ENCODE results near the gene AKAP5.

Gene AKAP5

GRCh38 chr14:64461221-64461620, 4.1 kb upstream of the AKAP5 start:
- no peak overlapping the region for H2AK5ac ChIP-seq (ENCODE audit: low read length)
- no peak overlapping the region for H2BK5ac ChIP-seq (ENCODE audit: low read depth, low read length, poor library complexity)
- no peak overlapping the region for H3K27ac ChIP-seq (ENCODE audit: low read depth, low read length)
- no peak overlapping the region for H4K8ac ChIP-seq (ENCODE audit: low read depth, low read length)
- H2BK120ac ChIP-seq (ENCODE audit: insufficient read depth, low read length, poor library complexity) = no peak overlapping the region
- H4K12ac ChIP-seq (ENCODE audit: low read depth, low read length) = no peak overlapping the region
- H3K4me1 ChIP-seq (ENCODE audit: control insufficient read depth in 1 of 2, insufficient read depth in 2 of 2, low read length in 2 of 2) = peaks cover 0 to 3% of the 10 kb centered on the region in 2 experiments
- no peak overlapping the region for H3K14ac ChIP-seq (ENCODE audit: low read length)
- H3K36me3 ChIP-seq (ENCODE audit: control insufficient read depth in 1 of 2, insufficient read depth in 2 of 2, low read length in 2 of 2) = peaks cover 0 to 2% of the 10 kb centered on the region in 2 experiments
- H3K9me3 ChIP-seq (ENCODE audit: insufficient read depth, low read depth, low read length) = no peaks in the 10 kb centered on the region
- no peak overlapping the region for H3K18ac ChIP-seq (ENCODE audit: low read length)
- no CpG with 5 or more reads among the region's 3 CpGs for WGBS (ENCODE audit: extremely low coverage, insufficient coverage, insufficient read length)
- no peaks in the 10 kb centered on the region for H3K79me2 ChIP-seq (ENCODE audit: control insufficient read depth, insufficient read depth, low read length, poor library complexity)
- H3K4me2 ChIP-seq (ENCODE audit: low read length) = no peak overlapping the region
- H2AFZ ChIP-seq (ENCODE audit: insufficient read depth, low read length, poor library complexity) = no peak overlapping the region
- H3K23ac ChIP-seq (ENCODE audit: low read length) = no peak overlapping the region
- DNase-seq = no peak
- H3K9ac ChIP-seq (ENCODE audit: low read length) = no peak overlapping the region
- no peaks in the 10 kb centered on the region for H3K27me3 ChIP-seq (ENCODE audit: insufficient read depth, low read length)
- H3K79me1 ChIP-seq (ENCODE audit: low read length) = peaks cover 5% of the 10 kb centered on the region
- H3K4ac ChIP-seq (ENCODE audit: low read depth, low read length) = no peak overlapping the region
- no peak overlapping the region for H2BK12ac ChIP-seq (ENCODE audit: low read length)
- H3K4me3 ChIP-seq (ENCODE audit: low read depth, low read length) = no peak overlapping the region
- no peak overlapping the region for H4K91ac ChIP-seq (ENCODE audit: low read depth, low read length)

- WGBS (ENCODE audit: extremely low coverage, insufficient coverage, insufficient read length) = no CpG with 5 or more reads among the region's 2 CpGs
- Histone ChIP-seq H3K79me1 (ENCODE audit: low read length) (peaks cover 5% of the 10 kb centered on the region), H3K4me3 (ENCODE audit: low read depth, low read length) (no peak overlapping the region), H3K79me2 (ENCODE audit: control insufficient read depth, insufficient read depth, low read length, poor library complexity) (no peaks in the 10 kb centered on the region), H2BK5ac (ENCODE audit: low read depth, low read length, poor library complexity) (no peak overlapping the region), H4K12ac (ENCODE audit: low read depth, low read length) (no peak overlapping the region), H3K27ac (ENCODE audit: low read depth, low read length) (no peak overlapping the region), H3K27me3 (ENCODE audit: insufficient read depth, low read length) (no peaks in the 10 kb centered on the region), H3K4me1 (ENCODE audit: control insufficient read depth in 1 of 2, insufficient read depth in 2 of 2, low read length in 2 of 2) (peaks cover 0 to 3% of the 10 kb centered on the region in 2 experiments), H3K36me3 (ENCODE audit: control insufficient read depth in 1 of 2, insufficient read depth in 2 of 2, low read length in 2 of 2) (no peaks in the 10 kb centered on the region), H3K4me2 (ENCODE audit: low read length) (no peak overlapping the region), H3K23ac (ENCODE audit: low read length) (no peak overlapping the region), H3K4ac (ENCODE audit: low read depth, low read length) (no peak overlapping the region), H4K91ac (ENCODE audit: low read depth, low read length) (no peak overlapping the region), H3K18ac (ENCODE audit: low read length) (no peak overlapping the region), H3K9me3 (ENCODE audit: insufficient read depth, low read depth, low read length) (no peaks in the 10 kb centered on the region), H2AFZ (ENCODE audit: insufficient read depth, low read length, poor library complexity) (no peak overlapping the region), H3K9ac (ENCODE audit: low read length) (no peak overlapping the region), H2BK120ac (ENCODE audit: insufficient read depth, low read length, poor library complexity) (no peak overlapping the region), H3K14ac (ENCODE audit: low read length) (no peak overlapping the region), H2BK12ac (ENCODE audit: low read length) (no peak overlapping the region), H4K8ac (ENCODE audit: low read depth, low read length) (no peak overlapping the region), H2AK5ac (ENCODE audit: low read length) (no peak overlapping the region)
- DNase-seq = no peak
Observed at GRCh38 chr14:64463195-64463594, 2.1 kb upstream of the AKAP5 start.

- Histone ChIP-seq H2AFZ (ENCODE audit: insufficient read depth, low read length, poor library complexity) (no peak overlapping the region), H4K12ac (ENCODE audit: low read depth, low read length) (no peak overlapping the region), H3K18ac (ENCODE audit: low read length) (no peak overlapping the region), H3K4me3 (ENCODE audit: low read depth, low read length) (no peak overlapping the region), H3K27me3 (ENCODE audit: insufficient read depth, low read length) (no peaks in the 10 kb centered on the region), H3K36me3 (ENCODE audit: control insufficient read depth in 1 of 2, insufficient read depth in 2 of 2, low read length in 2 of 2) (peaks cover 0 to 2% of the 10 kb centered on the region in 2 experiments), H3K9ac (ENCODE audit: low read length) (no peak overlapping the region), H3K79me2 (ENCODE audit: control insufficient read depth, insufficient read depth, low read length, poor library complexity) (no peaks in the 10 kb centered on the region), H3K9me3 (ENCODE audit: insufficient read depth, low read depth, low read length) (no peaks in the 10 kb centered on the region), H3K14ac (ENCODE audit: low read length) (no peak overlapping the region), H2BK120ac (ENCODE audit: insufficient read depth, low read length, poor library complexity) (no peak overlapping the region), H3K27ac (ENCODE audit: low read depth, low read length) (no peak overlapping the region), H2BK5ac (ENCODE audit: low read depth, low read length, poor library complexity) (no peak overlapping the region), H4K91ac (ENCODE audit: low read depth, low read length) (no peak overlapping the region), H2BK12ac (ENCODE audit: low read length) (no peak overlapping the region), H3K23ac (ENCODE audit: low read length) (no peak overlapping the region), H3K4ac (ENCODE audit: low read depth, low read length) (no peak overlapping the region), H2AK5ac (ENCODE audit: low read length) (no peak overlapping the region), H3K4me2 (ENCODE audit: low read length) (no peak overlapping the region), H3K4me1 (ENCODE audit: control insufficient read depth in 1 of 2, insufficient read depth in 2 of 2, low read length in 2 of 2) (peaks cover 0 to 3% of the 10 kb centered on the region in 2 experiments), H3K79me1 (ENCODE audit: low read length) (peaks cover 5% of the 10 kb centered on the region), H4K8ac (ENCODE audit: low read depth, low read length) (no peak overlapping the region)
- WGBS (ENCODE audit: extremely low coverage, insufficient coverage, insufficient read length) = no CpG with 5 or more reads among the region's 6 CpGs
- no peak for DNase-seq
Observed at GRCh38 chr14:64463873-64464272, 1.4 kb upstream of the AKAP5 start.

GRCh38 chr14:64464651-64465050, 648 bp upstream of the AKAP5 start:
- Histone ChIP-seq H2BK12ac (ENCODE audit: low read length) (no peak overlapping the region), H3K14ac (ENCODE audit: low read length) (no peak overlapping the region), H3K4me3 (ENCODE audit: low read depth, low read length) (no peak overlapping the region), H3K4me2 (ENCODE audit: low read length) (peak overlapping the region; percentile 97), H3K23ac (ENCODE audit: low read length) (no peak overlapping the region), H3K36me3 (ENCODE audit: control insufficient read depth in 1 of 2, insufficient read depth in 2 of 2, low read length in 2 of 2) (peaks cover 0 to 2% of the 10 kb centered on the region in 2 experiments), H2AK5ac (ENCODE audit: low read length) (no peak overlapping the region), H3K79me2 (ENCODE audit: control insufficient read depth, insufficient read depth, low read length, poor library complexity) (no peaks in the 10 kb centered on the region), H3K9me3 (ENCODE audit: insufficient read depth, low read depth, low read length) (no peaks in the 10 kb centered on the region), H3K18ac (ENCODE audit: low read length) (no peak overlapping the region), H3K27ac (ENCODE audit: low read depth, low read length) (no peak overlapping the region), H3K79me1 (ENCODE audit: low read length) (peaks cover 5% of the 10 kb centered on the region), H4K12ac (ENCODE audit: low read depth, low read length) (no peak overlapping the region), H3K9ac (ENCODE audit: low read length) (no peak overlapping the region), H3K27me3 (ENCODE audit: insufficient read depth, low read length) (no peaks in the 10 kb centered on the region), H4K8ac (ENCODE audit: low read depth, low read length) (no peak overlapping the region), H3K4ac (ENCODE audit: low read depth, low read length) (no peak overlapping the region), H2AFZ (ENCODE audit: insufficient read depth, low read length, poor library complexity) (no peak overlapping the region), H2BK120ac (ENCODE audit: insufficient read depth, low read length, poor library complexity) (no peak overlapping the region), H2BK5ac (ENCODE audit: low read depth, low read length, poor library complexity) (no peak overlapping the region), H3K4me1 (ENCODE audit: control insufficient read depth in 1 of 2, insufficient read depth in 2 of 2, low read length in 2 of 2) (peaks cover 0 to 3% of the 10 kb centered on the region in 2 experiments), H4K91ac (ENCODE audit: low read depth, low read length) (no peak overlapping the region)
- DNase-seq = no peak
- WGBS (ENCODE audit: extremely low coverage, insufficient coverage, insufficient read length) = no CpG with 5 or more reads among the region's 6 CpGs

All from trophoblast cell (in vitro differentiated cells and primary cell).